Left lung (tissue), 10 donors: ENCODE measurements around the gene ME3. TPM values are rescaled to one million over a fixed set of nuclear protein-coding genes. Genes with fewer than 3 reads are reported as not detected.

Experiments used
- ATAC-seq: fragments of 200-7000 bp; cut with Tn5 transposase; one replicate; pipeline ENCODE4 v1.9.1; 2020; ENCODE audit warnings: moderate library complexity
- DNase-seq, 4 donors: peaks; one replicate each; pipeline ENCODE4 v3.0.0-alpha.2; 2013 to 2020
- H3K27ac ChIP-seq, 2 donors: fragments of 200-600 bp; sonication (generic) in 1 of 2; one replicate each; pipeline versions ENCODE4 v1.5.0 to v1.8.0; 2020 to 2021
- H3K27me3 ChIP-seq, 2 donors: fragments of 200-600 bp; sonication (generic) in 1 of 2; one replicate each; pipeline versions ENCODE4 v1.5.0 to v1.8.0; 2020 to 2021
- H3K36me3 ChIP-seq, 2 donors: fragments of 200-600 bp; sonication (generic) in 1 of 2; one replicate each; pipeline versions ENCODE4 v1.5.0 to v1.8.0; 2020 to 2021
- H3K4me1 ChIP-seq, 2 donors: fragments of 200-600 bp; one replicate each; pipeline ENCODE4 v1.8.0; 2021
- H3K4me3 ChIP-seq, 2 donors: fragments of 200-600 bp; sonication (generic) in 1 of 2; one replicate each; pipeline versions ENCODE4 v1.5.0 to v1.8.0; 2020 to 2021; ENCODE audit warnings: mild to moderate bottlenecking in 1 of 2
- H3K9me3 ChIP-seq, 2 donors: fragments of 200-600 bp; sonication (generic) in 1 of 2; one replicate each; pipeline versions ENCODE4 v1.5.0 to v1.8.0; 2020 to 2021
- intact Hi-C, 2 donors: fragments of 100-400 bp; cut with DNase I; formaldehyde crosslinking; loops; one replicate each; pipeline versions ENCODE4 v1.11.2 to v1.14.2; 2022
- polyA plus RNA-seq, 6 donors: library from polyadenylated mRNA; unstranded; fragments of 120-200 nt; gene quantifications; one replicate each; pipeline ENCODE4 v1.2.1, GENCODE V29; 2013; ENCODE audit not compliant: insufficient read length in 6 of 6
- total RNA-seq, 2 donors: library from RNA; stranded (reverse); fragmentation: NEBNext Ultra II Directional; extraction: Animal tissue kit (Norgen Biotek cat#: 25700); gene quantifications; one replicate each; pipeline ENCODE4 v1.2.1, GENCODE V29; 2021
- TF ChIP-seq, protein P1 (sequence below), 2 donors: fragments of 200-600 bp; sonication (generic) in 1 of 2; IDR thresholded peaks; one replicate each; pipeline versions ENCODE4 v1.5.0 to v1.8.0; 2021; ENCODE audit warnings: antibody characterized with exemption in 2 of 2
- donor health status: DM: no; HTN: yes; CAD: no.
- donor health status: DM: no; HTN: no; CAD: no.

The ME3 gene
- total and polyA plus RNA-seq, 8 donors = 21.6 to 44.6 (median 30.5) TPM

DNA sequence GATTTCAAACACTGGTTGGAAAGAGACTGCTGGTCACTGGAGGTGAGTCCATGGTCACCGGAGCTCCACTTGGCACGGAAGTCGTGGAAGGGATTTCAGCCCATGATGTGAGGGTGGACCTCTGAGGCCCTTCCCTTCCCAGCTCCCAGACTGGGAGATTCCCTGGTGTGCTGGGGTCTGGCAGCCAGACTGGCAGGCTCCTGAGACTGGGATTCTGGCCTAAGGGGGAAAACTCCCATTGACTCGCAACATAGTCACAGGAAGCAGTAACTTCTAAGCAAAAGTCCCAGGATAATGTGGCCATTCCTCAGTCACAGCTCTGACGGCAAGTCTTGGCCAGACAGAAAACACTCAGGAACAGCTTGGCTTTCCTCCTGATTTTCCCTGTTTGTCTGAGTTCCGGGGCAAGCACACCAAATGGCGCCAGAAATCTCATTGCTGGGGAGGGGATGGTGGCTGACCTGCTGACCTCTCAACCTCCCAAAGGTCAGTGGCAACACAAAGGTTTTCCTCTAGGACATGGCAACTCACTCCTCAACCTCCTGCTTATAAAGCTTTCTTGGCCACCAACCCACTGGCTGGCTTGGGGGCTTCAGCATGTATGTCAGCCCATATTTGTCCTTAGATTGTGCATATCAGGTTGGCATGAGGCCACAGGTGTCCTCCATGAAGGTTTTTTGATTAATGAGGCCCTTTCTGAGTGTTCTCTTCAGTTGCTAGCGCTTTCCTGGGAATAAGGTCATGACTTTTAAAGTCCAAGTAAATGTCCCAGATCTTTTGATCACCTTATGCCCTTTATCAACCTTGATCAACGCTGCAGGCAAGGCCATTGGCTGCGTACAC lies 198.2 kb downstream of the ME3 start:
- ATAC-seq (peak; percentile 35), DNase-seq (no peak)
- intact Hi-C loops = no loop called here
- H3K4me3 ChIP-seq = no peak overlapping the region
- no peaks in the 10 kb centered on the region for H3K9me3 ChIP-seq
- H3K27ac ChIP-seq = no peak overlapping the region
- TF ChIP-seq, protein P1, sequence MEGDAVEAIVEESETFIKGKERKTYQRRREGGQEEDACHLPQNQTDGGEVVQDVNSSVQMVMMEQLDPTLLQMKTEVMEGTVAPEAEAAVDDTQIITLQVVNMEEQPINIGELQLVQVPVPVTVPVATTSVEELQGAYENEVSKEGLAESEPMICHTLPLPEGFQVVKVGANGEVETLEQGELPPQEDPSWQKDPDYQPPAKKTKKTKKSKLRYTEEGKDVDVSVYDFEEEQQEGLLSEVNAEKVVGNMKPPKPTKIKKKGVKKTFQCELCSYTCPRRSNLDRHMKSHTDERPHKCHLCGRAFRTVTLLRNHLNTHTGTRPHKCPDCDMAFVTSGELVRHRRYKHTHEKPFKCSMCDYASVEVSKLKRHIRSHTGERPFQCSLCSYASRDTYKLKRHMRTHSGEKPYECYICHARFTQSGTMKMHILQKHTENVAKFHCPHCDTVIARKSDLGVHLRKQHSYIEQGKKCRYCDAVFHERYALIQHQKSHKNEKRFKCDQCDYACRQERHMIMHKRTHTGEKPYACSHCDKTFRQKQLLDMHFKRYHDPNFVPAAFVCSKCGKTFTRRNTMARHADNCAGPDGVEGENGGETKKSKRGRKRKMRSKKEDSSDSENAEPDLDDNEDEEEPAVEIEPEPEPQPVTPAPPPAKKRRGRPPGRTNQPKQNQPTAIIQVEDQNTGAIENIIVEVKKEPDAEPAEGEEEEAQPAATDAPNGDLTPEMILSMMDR (IDR thresholded peaks at IDR 0.05) = no peak
- H3K4me1 ChIP-seq = peaks cover 0 to 4% of the 10 kb centered on the region in 2 donors
- H3K27me3 ChIP-seq = no peaks in the 10 kb centered on the region
- H3K36me3 ChIP-seq = no peaks in the 10 kb centered on the region

DNA sequence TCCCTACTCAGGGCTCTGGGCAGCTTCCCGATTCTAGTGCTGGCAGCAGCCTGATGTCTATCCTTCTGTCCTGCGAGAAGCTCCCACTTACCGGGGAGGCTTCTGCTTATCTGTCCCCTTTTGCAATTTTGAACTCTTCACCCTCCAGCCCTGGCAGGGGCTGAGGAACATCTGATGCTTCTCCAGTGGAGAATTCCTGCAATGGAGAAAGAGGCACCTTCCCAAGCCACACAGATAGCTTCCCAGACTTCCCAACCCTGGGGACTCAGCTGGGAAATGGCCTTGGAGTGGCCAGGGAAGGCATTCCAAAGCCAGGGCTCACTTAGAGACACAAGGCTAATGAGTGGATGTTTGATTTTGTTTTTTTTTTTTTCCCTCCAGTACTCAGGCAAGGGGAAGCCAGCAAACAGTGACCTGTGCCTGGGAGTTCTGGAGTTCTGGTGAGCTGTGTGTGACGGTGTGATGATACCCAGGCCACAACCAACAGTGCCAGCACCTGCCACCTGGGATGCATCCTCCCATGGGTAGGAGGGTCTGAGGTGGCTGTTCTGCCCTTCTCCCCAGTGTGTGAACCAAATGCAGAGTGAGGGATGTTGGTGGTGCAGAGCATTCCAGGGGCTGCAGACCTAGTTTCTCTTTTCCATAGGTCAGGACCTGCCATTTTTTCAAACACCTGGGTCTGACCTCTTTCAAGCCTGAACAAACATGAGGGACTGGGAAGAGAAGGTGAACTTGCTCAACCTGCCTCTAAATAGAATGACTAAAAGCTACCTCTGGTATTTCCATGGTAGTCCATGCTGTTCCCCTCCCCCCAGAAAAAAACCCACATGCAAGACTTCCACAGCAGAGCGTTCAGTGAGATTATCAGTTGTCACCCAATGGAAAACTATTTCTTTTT lies 202.7 kb downstream of the ME3 start:
- TF ChIP-seq, protein P1 (IDR thresholded peaks at IDR 0.05) = no peak
- Histone ChIP-seq H3K9me3 (no peaks in the 10 kb centered on the region), H3K27me3 (no peaks in the 10 kb centered on the region), H3K27ac (no peak overlapping the region), H3K4me1 (no peaks in the 10 kb centered on the region), H3K36me3 (no peaks in the 10 kb centered on the region), H3K4me3 (no peak overlapping the region)
- intact Hi-C loops = no loop called here
- peak; percentile 21 for ATAC-seq
- DNase-seq = no peak

DNA sequence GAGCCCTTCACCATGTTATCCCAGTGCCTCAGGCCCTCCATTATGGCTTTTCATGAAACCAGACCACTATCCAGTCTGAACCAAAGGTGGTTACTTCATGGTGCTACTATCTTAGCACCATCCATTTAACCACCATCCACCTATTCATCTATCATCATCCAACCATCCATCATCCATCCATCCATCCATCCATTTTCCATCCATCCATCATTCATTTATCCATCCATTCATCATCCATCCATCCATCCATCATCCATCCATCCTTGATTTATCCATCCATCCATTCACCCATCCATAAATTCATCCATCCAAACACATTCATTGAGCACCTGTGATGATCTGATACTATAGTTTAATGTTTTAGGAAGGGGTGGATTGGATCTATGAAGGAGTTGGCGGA lies 204.2 kb downstream of the ME3 start:
- no peaks in the 10 kb centered on the region for H3K27me3 ChIP-seq
- TF ChIP-seq, protein P1 (IDR thresholded peaks at IDR 0.05) = no peak
- no peak for ATAC-seq
- H3K4me1 ChIP-seq = no peaks in the 10 kb centered on the region
- H3K9me3 ChIP-seq = no peaks in the 10 kb centered on the region
- intact Hi-C loops = no loop called here
- no peak for DNase-seq
- H3K36me3 ChIP-seq = peaks cover 0 to 4% of the 10 kb centered on the region in 2 donors
- H3K27ac ChIP-seq = no peak overlapping the region
- no peak overlapping the region for H3K4me3 ChIP-seq

DNA sequence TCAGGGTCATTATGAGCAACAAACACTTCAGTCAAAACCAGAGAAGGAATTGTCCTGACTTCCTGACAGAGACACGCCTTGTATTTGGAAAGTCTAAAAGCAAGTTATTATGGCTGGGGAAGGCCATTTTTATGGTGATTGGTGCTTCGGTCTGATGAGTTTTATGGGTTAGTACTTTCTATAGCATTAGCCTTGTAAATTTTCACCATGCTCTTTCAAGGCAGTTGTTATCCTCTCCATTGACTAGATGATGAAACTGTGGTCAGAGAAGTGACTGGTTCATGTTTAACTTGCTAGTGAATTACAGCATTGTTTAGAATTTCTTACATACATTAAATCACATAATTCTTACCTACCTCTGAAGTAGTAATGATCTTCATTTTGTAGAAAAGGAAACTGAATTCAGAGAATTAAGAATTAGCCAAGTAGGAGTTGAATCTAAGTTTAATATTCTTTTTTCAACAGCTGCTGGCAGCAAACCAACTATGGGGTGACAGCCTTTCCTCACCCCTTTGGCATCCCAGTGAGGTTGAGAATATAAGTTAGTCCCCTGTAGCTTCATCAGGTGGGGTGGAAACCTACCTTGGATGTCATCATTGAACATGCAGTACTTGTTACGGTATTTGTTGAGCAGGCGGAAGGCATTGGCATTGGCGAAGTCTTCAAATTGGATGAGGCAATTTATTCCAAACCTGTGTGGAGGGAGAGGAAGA lies 207.8 kb downstream of the ME3 start:
- intact Hi-C loops = no loop called here
- DNase-seq (no peak), ATAC-seq (no peak)
- no peaks in the 10 kb centered on the region for H3K27me3 ChIP-seq
- H3K27ac ChIP-seq = no peak overlapping the region
- H3K4me3 ChIP-seq = no peak overlapping the region
- H3K9me3 ChIP-seq = no peaks in the 10 kb centered on the region
- peaks cover 0 to 6% of the 10 kb centered on the region in 2 donors for H3K36me3 ChIP-seq
- H3K4me1 ChIP-seq = peaks cover 4 to 8% of the 10 kb centered on the region in 2 donors
- TF ChIP-seq, protein P1 (IDR thresholded peaks at IDR 0.05) = no peak
